ENCODE results near the gene SPOCK1. TPM values are rescaled to one million over a fixed set of nuclear protein-coding genes. Genes with fewer than 3 reads are reported as not detected.

Gene SPOCK1
- total RNA-seq, 1 experiment from 2014 or later = 10.9 TPM

DNA sequence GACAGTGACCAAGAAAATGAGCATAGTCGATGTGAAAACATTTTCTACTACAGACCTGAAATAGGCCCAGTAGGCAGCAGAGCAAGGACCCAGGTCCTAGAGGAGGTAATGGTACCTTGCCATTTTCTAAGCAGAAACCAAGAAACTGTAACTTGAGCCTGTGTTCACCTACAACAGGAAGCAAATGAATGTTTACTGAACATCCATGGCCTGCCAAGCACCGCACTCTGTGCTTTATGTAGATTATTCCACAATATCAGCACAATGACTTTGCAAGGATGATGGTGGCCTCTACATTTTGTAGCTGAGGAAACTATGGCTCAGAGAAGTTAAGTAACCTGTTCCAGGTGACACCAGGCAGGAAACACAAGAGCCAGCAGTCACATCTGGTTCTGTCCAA is 215.3 kb downstream of the SPOCK1 start:
- Histone ChIP-seq H2BK120ac (ENCODE audit: low read depth, low read length, poor library complexity, severe bottlenecking) (no peak overlapping the region), H3K23ac (ENCODE audit: insufficient read length, low read depth, low read length) (no peak overlapping the region), H2AFZ (ENCODE audit: low read length) (no peak overlapping the region), H4K20me1 (ENCODE audit: control insufficient read depth, insufficient read depth, insufficient read length) (no peaks in the 10 kb centered on the region), H2BK5ac (ENCODE audit: insufficient read length, low read length) (no peak overlapping the region), H3K4me2 (ENCODE audit: insufficient read depth, insufficient read length, low read length) (no peak overlapping the region), H2AK5ac (ENCODE audit: insufficient read length, low read length) (no peak overlapping the region), H2BK12ac (ENCODE audit: insufficient read length, low read depth, low read length) (no peak overlapping the region), H3K79me2 (ENCODE audit: insufficient read depth, low read length) (no peaks in the 10 kb centered on the region), H2BK20ac (ENCODE audit: low read depth, low read length, poor library complexity, severe bottlenecking) (no peak overlapping the region), H3K14ac (ENCODE audit: insufficient read depth, low read length) (no peak overlapping the region), H3K23me2 (ENCODE audit: insufficient read length, low read depth, low read length, poor library complexity, severe bottlenecking) (no peaks in the 10 kb centered on the region), H3K79me1 (ENCODE audit: insufficient read depth, low read depth, low read length, poor library complexity, severe bottlenecking) (no peaks in the 10 kb centered on the region), H3K18ac (ENCODE audit: insufficient read length, low read depth, low read length) (no peak overlapping the region), H3K9me3 (ENCODE audit: control insufficient read depth, low read depth, low read length) (no peaks in the 10 kb centered on the region), H3T11ph (ENCODE audit: low read length) (no peak overlapping the region), H4K8ac (replicated peaks; ENCODE audit: insufficient read length, low read depth, low read length) (no peak overlapping the region), H3K56ac (ENCODE audit: insufficient read length, low read depth, low read length) (no peak overlapping the region), H3K9ac (ENCODE audit: extremely low read depth, insufficient read length, low read length) (no peak overlapping the region), H4K5ac (ENCODE audit: insufficient read length, low read depth, low read length) (no peak overlapping the region), H3K4ac (ENCODE audit: low read depth, low read length) (no peak overlapping the region), H3K4me1 (ENCODE audit: insufficient read depth, low read length) (no peaks in the 10 kb centered on the region), H2BK15ac (ENCODE audit: low read depth, low read length) (no peak overlapping the region), H3K27ac (ENCODE audit: insufficient read length, low read depth, low read length) (no peak overlapping the region), H3K27me3 (ENCODE audit: insufficient read depth, low read length) (no peaks in the 10 kb centered on the region), H4K91ac (ENCODE audit: insufficient read length, low read depth, low read length) (no peak overlapping the region)
- no peak overlapping the region for H3K27ac Mint-ChIP-seq
- DNase-seq = no peak
- no peaks in the 10 kb centered on the region for H3K9me3 Mint-ChIP-seq
- H3K4me3 Mint-ChIP-seq = no peak overlapping the region
- no peaks in the 10 kb centered on the region for H3K36me3 Mint-ChIP-seq (ENCODE audit: insufficient read depth in 1 of 3, low read depth in 3 of 3)
- no peak for TF ChIP-seq CTCF (conservative IDR thresholded peaks at IDR 0.05)
- H3K27me3 Mint-ChIP-seq (ENCODE audit: low read depth) = peaks cover 2% of the 10 kb centered on the region; the same call in 1 of the 2 replicates
- peaks cover 9 to 12% of the 10 kb centered on the region in 2 experiments for H3K4me1 Mint-ChIP-seq
- WGBS (ENCODE audit: extremely low coverage, insufficient read length, low lambda C conversion rate) = no CpG with 5 or more reads among the region's 2 CpGs

Data from H9 (cell line).